ENCODE results near the gene ADGRE2.
"Not testable (repeated sequence)": the region's sequence is repeated elsewhere in the genome, so short reads cannot be mapped to it uniquely, and the experiment has no call there.

ADGRE2 gene

GRCh38 chr19:14773722-14774121 lies 4.6 kb downstream of the ADGRE2 start:
- H4K91ac ChIP-seq (ENCODE audit: low read depth, low read length, poor library complexity); H3K9ac ChIP-seq (ENCODE audit: low read depth, low read length, poor library complexity); H3K27ac ChIP-seq (replicated peaks; ENCODE audit: low read length); H3K36me3 ChIP-seq (replicated peaks in 1 of 2; ENCODE audit: control insufficient read depth in 2 of 2, insufficient read depth in 2 of 2, low read length in 2 of 2); DNase-seq (ENCODE audit: low spot score); H3K23ac ChIP-seq (ENCODE audit: low read depth, low read length, poor library complexity); H4K8ac ChIP-seq (ENCODE audit: low read depth, low read length); H3K4me1 ChIP-seq (ENCODE audit: control insufficient read depth in 2 of 2, insufficient read depth in 1 of 2, low read depth in 1 of 2, low read length in 2 of 2); H2BK120ac ChIP-seq (ENCODE audit: low read depth, low read length); H3K4me3 ChIP-seq (ENCODE audit: low read length in 2 of 2); H3K4ac ChIP-seq (ENCODE audit: low read length); H2AFZ ChIP-seq (ENCODE audit: low read length); H3K79me1 ChIP-seq (ENCODE audit: low read depth, low read length); H3K18ac ChIP-seq (ENCODE audit: low read length); H3K9me3 ChIP-seq (replicated peaks in 1 of 2; ENCODE audit: control insufficient read depth in 2 of 2, insufficient read depth in 1 of 2, low read depth in 1 of 2, low read length in 2 of 2); H2BK5ac ChIP-seq (ENCODE audit: low read length); H2AK5ac ChIP-seq (ENCODE audit: low read depth, low read length); H2BK15ac ChIP-seq (ENCODE audit: low read length); H3K4me2 ChIP-seq (ENCODE audit: insufficient read depth, low read length, poor library complexity, severe bottlenecking); H3K14ac ChIP-seq (ENCODE audit: low read length); H2BK12ac ChIP-seq (ENCODE audit: low read length); H3K27me3 ChIP-seq (ENCODE audit: control insufficient read depth in 3 of 3, insufficient read depth in 3 of 3, low read depth in 1 of 3, low read length in 3 of 3): not testable (repeated sequence)
- no CpG with 5 or more reads among the region's 9 CpGs for WGBS, 2 donors (ENCODE audit: extremely low coverage in 2 of 2, insufficient read length in 2 of 2, insufficient replicate concordance in 1 of 2)

DNA sequence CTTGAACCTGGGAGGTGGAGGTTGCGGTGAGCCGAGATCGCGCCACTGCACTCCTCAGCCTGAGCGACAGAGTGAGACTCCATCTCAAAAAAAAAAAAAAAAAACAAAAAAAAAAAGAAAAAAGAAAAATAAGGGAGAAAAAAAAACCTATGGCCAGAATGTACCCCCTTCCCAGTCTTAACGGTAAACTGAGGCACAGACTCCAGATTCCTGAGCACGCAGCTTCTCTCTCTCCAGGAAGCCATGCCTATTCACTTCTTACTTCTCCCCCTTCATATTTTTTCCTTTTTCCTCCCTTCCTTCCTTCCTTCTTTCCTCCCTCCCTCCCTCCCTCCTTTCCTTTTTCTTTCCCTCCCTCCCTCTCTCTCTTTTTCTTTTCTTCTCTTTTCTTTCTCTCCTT lies 5.4 kb downstream of the ADGRE2 start:
- Histone ChIP-seq H3K18ac (ENCODE audit: low read length) (no peak overlapping the region), H2BK12ac (ENCODE audit: low read length) (no peak overlapping the region), H3K4me3 (ENCODE audit: low read length in 2 of 2) (no peak overlapping the region), H3K27me3 (ENCODE audit: control insufficient read depth in 3 of 3, insufficient read depth in 3 of 3, low read depth in 1 of 3, low read length in 3 of 3) (peaks cover 0 to 6% (median 0%) of the 10 kb centered on the region in 3 experiments), H3K4me1 (ENCODE audit: control insufficient read depth in 2 of 2, insufficient read depth in 1 of 2, low read depth in 1 of 2, low read length in 2 of 2) (peaks cover 0 to 3% of the 10 kb centered on the region in 2 donors), H2BK120ac (ENCODE audit: low read depth, low read length) (no peak overlapping the region), H2BK5ac (ENCODE audit: low read length) (no peak overlapping the region), H3K27ac (replicated peaks; ENCODE audit: low read length) (no peak overlapping the region), H3K4ac (ENCODE audit: low read length) (no peak overlapping the region), H4K91ac (ENCODE audit: low read depth, low read length, poor library complexity) (no peak overlapping the region), H2AFZ (ENCODE audit: low read length) (no peak overlapping the region), H3K14ac (ENCODE audit: low read length) (no peak overlapping the region), H2AK5ac (ENCODE audit: low read depth, low read length) (no peak overlapping the region), H3K36me3 (replicated peaks in 1 of 2; ENCODE audit: control insufficient read depth in 2 of 2, insufficient read depth in 2 of 2, low read length in 2 of 2) (peaks cover 0 to 3% of the 10 kb centered on the region in 2 donors), H3K9ac (ENCODE audit: low read depth, low read length, poor library complexity) (no peak overlapping the region), H3K4me2 (ENCODE audit: insufficient read depth, low read length, poor library complexity, severe bottlenecking) (no peak overlapping the region), H2BK15ac (ENCODE audit: low read length) (no peak overlapping the region), H4K8ac (ENCODE audit: low read depth, low read length) (no peak overlapping the region), H3K9me3 (replicated peaks in 1 of 2; ENCODE audit: control insufficient read depth in 2 of 2, insufficient read depth in 1 of 2, low read depth in 1 of 2, low read length in 2 of 2) (peaks cover 0 to 2% of the 10 kb centered on the region in 2 donors), H3K23ac (ENCODE audit: low read depth, low read length, poor library complexity) (no peak overlapping the region), H3K79me1 (ENCODE audit: low read depth, low read length) (peaks cover 2% of the 10 kb centered on the region)
- WGBS, 2 donors (ENCODE audit: extremely low coverage in 2 of 2, insufficient read length in 2 of 2, insufficient replicate concordance in 1 of 2): no CpG with 5 or more reads among the region's 7 CpGs
- DNase-seq (ENCODE audit: low spot score): no peak

DNA sequence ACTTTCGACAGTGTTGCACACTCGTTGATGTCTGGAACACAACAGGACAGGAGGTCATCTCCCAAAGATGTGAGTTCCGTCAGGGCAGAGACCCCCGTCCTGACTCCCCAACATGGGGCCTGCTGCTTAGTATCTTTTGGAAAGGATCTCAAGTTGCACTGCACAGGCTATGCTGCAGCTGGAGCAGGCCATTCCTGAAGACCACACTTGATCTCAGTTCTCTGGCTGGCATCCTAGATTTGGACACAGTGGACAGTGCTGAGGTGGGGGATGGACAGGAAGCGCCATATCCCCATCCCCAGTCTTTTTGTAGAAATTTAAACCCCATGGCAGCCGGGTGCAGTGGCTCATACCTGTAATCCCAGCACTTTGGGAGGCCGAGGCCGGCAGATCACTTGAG lies 5.9 kb downstream of the ADGRE2 start:
- H2AFZ ChIP-seq (ENCODE audit: low read length): no peak overlapping the region
- DNase-seq (ENCODE audit: low spot score): no peak
- H3K4me2 ChIP-seq (ENCODE audit: insufficient read depth, low read length, poor library complexity, severe bottlenecking): no peak overlapping the region
- no peak overlapping the region for H3K4ac ChIP-seq (ENCODE audit: low read length)
- H2BK5ac ChIP-seq (ENCODE audit: low read length): no peak overlapping the region
- H2BK120ac ChIP-seq (ENCODE audit: low read depth, low read length): no peak overlapping the region
- no peak overlapping the region for H4K91ac ChIP-seq (ENCODE audit: low read depth, low read length, poor library complexity)
- H3K36me3 ChIP-seq (replicated peaks in 1 of 2; ENCODE audit: control insufficient read depth in 2 of 2, insufficient read depth in 2 of 2, low read length in 2 of 2): peaks cover 0 to 3% of the 10 kb centered on the region in 2 donors
- H3K4me1 ChIP-seq (ENCODE audit: control insufficient read depth in 2 of 2, insufficient read depth in 1 of 2, low read depth in 1 of 2, low read length in 2 of 2): peaks cover 0 to 3% of the 10 kb centered on the region in 2 donors
- H3K9ac ChIP-seq (ENCODE audit: low read depth, low read length, poor library complexity): no peak overlapping the region
- no peak overlapping the region for H4K8ac ChIP-seq (ENCODE audit: low read depth, low read length)
- peaks cover 2% of the 10 kb centered on the region for H3K79me1 ChIP-seq (ENCODE audit: low read depth, low read length)
- peaks cover 0 to 6% (median 0%) of the 10 kb centered on the region in 3 experiments for H3K27me3 ChIP-seq (ENCODE audit: control insufficient read depth in 3 of 3, insufficient read depth in 3 of 3, low read depth in 1 of 3, low read length in 3 of 3)
- no peak overlapping the region for H3K23ac ChIP-seq (ENCODE audit: low read depth, low read length, poor library complexity)
- no peak overlapping the region for H3K4me3 ChIP-seq (ENCODE audit: low read length in 2 of 2)
- H2BK15ac ChIP-seq (ENCODE audit: low read length): no peak overlapping the region
- no peak overlapping the region for H3K14ac ChIP-seq (ENCODE audit: low read length)
- no peak overlapping the region for H3K27ac ChIP-seq (replicated peaks; ENCODE audit: low read length)
- H2AK5ac ChIP-seq (ENCODE audit: low read depth, low read length): no peak overlapping the region
- no peak overlapping the region for H2BK12ac ChIP-seq (ENCODE audit: low read length)
- peaks cover 0 to 2% of the 10 kb centered on the region in 2 donors for H3K9me3 ChIP-seq (replicated peaks in 1 of 2; ENCODE audit: control insufficient read depth in 2 of 2, insufficient read depth in 1 of 2, low read depth in 1 of 2, low read length in 2 of 2)
- no peak overlapping the region for H3K18ac ChIP-seq (ENCODE audit: low read length)
- no CpG with 5 or more reads among the region's 8 CpGs for WGBS, 2 donors (ENCODE audit: extremely low coverage in 2 of 2, insufficient read length in 2 of 2, insufficient replicate concordance in 1 of 2)

GRCh38 chr19:14770944-14771839 lies 7.2 kb downstream of the ADGRE2 start:
- H2BK12ac ChIP-seq (ENCODE audit: low read length): no peak overlapping the region
- no peak overlapping the region for H3K27ac ChIP-seq (replicated peaks; ENCODE audit: low read length)
- no peaks in the 10 kb centered on the region for H3K79me1 ChIP-seq (ENCODE audit: low read depth, low read length)

More at GRCh38 chr19:14770944-14771839, 7.2 kb downstream of the ADGRE2 start:
- Histone ChIP-seq H3K4me1 (ENCODE audit: control insufficient read depth in 2 of 2, insufficient read depth in 1 of 2, low read depth in 1 of 2, low read length in 2 of 2) (peaks cover 0 to 2% of the 10 kb centered on the region in 2 donors), H3K9me3 (replicated peaks in 1 of 2; ENCODE audit: control insufficient read depth in 2 of 2, insufficient read depth in 1 of 2, low read depth in 1 of 2, low read length in 2 of 2) (peaks cover 0 to 2% of the 10 kb centered on the region in 2 donors), H2BK15ac (ENCODE audit: low read length) (no peak overlapping the region), H2AK5ac (ENCODE audit: low read depth, low read length) (peak overlapping the region; percentile 19), H2BK5ac (ENCODE audit: low read length) (no peak overlapping the region), H3K23ac (ENCODE audit: low read depth, low read length, poor library complexity) (peak overlapping the region; percentile 68), H3K4me2 (ENCODE audit: insufficient read depth, low read length, poor library complexity, severe bottlenecking) (no peak overlapping the region), H3K36me3 (replicated peaks in 1 of 2; ENCODE audit: control insufficient read depth in 2 of 2, insufficient read depth in 2 of 2, low read length in 2 of 2) (peaks cover 0 to 3% of the 10 kb centered on the region in 2 donors), H3K18ac (ENCODE audit: low read length) (no peak overlapping the region), H3K4ac (ENCODE audit: low read length) (no peak overlapping the region), H3K27me3 (ENCODE audit: control insufficient read depth in 3 of 3, insufficient read depth in 3 of 3, low read depth in 1 of 3, low read length in 3 of 3) (peaks cover 0 to 5% (median 0%) of the 10 kb centered on the region in 3 experiments), H2BK120ac (ENCODE audit: low read depth, low read length) (no peak overlapping the region), H4K8ac (ENCODE audit: low read depth, low read length) (no peak overlapping the region), H3K9ac (ENCODE audit: low read depth, low read length, poor library complexity) (peak overlapping the region; percentile 17), H3K14ac (ENCODE audit: low read length) (no peak overlapping the region), H3K4me3 (ENCODE audit: low read length in 2 of 2) (no peak overlapping the region), H4K91ac (ENCODE audit: low read depth, low read length, poor library complexity) (no peak overlapping the region), H2AFZ (ENCODE audit: low read length) (no peak overlapping the region)
- no CpG with 5 or more reads among the region's 11 CpGs for WGBS, 2 donors (ENCODE audit: extremely low coverage in 2 of 2, insufficient read length in 2 of 2, insufficient replicate concordance in 1 of 2)
- DNase-seq (ENCODE audit: low spot score): no peak
